Omental fat pad (tissue), 4 donors: ENCODE measurements around the gene CUX1. TPM values are rescaled to one million over a fixed set of nuclear protein-coding genes. Genes with fewer than 3 reads are reported as not detected.

ENCODE experiments used
- ATAC-seq: fragments of 150-250 bp; one replicate; pipeline ENCODE4 v1.9.1; 2016; ENCODE audit warnings: mild to moderate bottlenecking, moderate library complexity; ENCODE audit not compliant: low FRiP score
- DNase-seq: peaks from one replicate; pipeline ENCODE4 v3.0.0-alpha.2; 2019; ENCODE audit warnings: low spot score
- CTCF ChIP-seq, 3 donors: fragments of 450-650 bp; IDR thresholded peaks; one replicate each; pipeline ENCODE4 v1.5.1; 2016 to 2017; ENCODE audit warnings: antibody characterized with exemption in 3 of 3, mild to moderate bottlenecking in 3 of 3, moderate library complexity in 2 of 3
- total RNA-seq, 4 donors: library from RNA; depleted of rRNA; stranded (reverse); fragments of >200 nt; gene quantifications; one replicate each; pipeline ENCODE4 v1.1.0, GENCODE V29; 2016

CUX1 gene
- total RNA-seq, 4 donors from 2014 or later, result 67.6 to 141 (median 75.7) TPM

GRCh38 chr7:101963693-101964092, 146.3 kb downstream of the CUX1 start:
- no peak for TF ChIP-seq CTCF (IDR thresholded peaks at IDR 0.05)
- no peak for ATAC-seq
- DNase-seq, result no peak

DNA sequence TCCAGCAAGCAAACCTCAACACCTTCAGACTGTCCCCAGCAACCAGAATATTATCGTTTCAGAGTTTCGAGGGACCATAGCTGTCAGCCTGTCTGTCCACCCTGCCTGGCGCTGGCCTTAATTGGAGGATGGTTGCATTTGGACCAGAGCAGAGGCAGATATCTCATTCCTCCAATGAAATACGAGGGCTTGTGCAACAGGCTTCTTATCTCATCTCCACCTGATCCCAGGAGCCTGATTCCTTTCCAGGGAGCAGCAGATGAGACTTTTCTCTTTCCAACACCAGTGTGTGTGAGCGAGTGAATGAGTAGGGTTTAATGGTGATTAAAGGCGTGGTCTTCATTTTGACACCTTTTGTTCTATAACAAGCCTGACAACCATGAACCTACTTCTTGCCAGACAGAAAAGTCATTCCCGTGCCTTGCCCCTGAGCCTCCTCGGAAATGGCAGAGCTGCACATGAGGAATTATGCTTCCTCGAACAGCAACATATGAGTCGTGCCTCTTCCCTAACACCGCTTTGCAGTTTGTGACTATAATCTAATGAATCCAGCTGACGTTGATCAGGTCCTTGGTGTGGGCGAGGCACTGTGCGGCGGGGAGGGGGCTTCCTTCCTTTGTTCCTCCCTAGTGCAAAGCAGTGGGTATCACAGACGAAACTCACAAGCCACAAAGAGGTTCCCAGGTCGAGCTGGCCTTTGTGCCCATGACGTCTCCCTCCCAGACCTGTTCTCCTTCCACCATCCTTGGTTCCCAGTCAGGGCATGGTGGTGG, 147.4 kb downstream of the CUX1 start:
- ATAC-seq (no peak), DNase-seq (no peak)
- no peak for TF ChIP-seq CTCF (IDR thresholded peaks at IDR 0.05)

- no peak for TF ChIP-seq CTCF (IDR thresholded peaks at IDR 0.05)
- ATAC-seq (no peak), DNase-seq (no peak)
Measured at GRCh38 chr7:101968720-101969466, 151.5 kb downstream of the CUX1 start.

DNA sequence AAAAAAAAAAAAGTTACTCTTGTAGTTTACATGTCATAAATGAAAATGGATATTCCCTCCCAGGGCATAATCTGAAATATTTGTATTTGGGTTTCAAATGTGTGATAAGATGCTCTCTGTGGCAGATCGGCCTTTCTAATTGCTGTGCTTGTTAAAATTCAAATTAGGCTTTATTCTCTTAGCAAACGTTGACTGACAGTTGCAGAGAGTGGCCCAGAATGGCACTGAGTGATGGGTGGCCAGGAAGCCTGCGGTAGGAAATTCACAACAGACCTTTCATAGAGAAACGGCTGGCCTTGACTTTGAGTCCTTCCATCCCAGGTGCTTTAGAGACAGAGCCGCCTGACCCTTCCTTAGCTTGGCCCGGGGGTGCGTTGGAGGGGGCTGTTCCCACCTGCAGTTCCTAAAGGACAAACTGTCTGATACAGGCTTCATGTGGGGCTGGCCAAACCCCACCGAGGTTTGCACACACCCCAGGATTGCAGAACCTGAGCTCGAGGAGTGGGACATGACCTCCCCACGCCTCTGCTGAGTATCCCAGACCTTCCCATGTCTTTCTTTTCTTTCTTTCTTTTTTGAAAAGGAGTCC, 152.7 kb downstream of the CUX1 start:
- ATAC-seq (no peak), DNase-seq (no peak)
- no peak for TF ChIP-seq CTCF (IDR thresholded peaks at IDR 0.05)

DNA sequence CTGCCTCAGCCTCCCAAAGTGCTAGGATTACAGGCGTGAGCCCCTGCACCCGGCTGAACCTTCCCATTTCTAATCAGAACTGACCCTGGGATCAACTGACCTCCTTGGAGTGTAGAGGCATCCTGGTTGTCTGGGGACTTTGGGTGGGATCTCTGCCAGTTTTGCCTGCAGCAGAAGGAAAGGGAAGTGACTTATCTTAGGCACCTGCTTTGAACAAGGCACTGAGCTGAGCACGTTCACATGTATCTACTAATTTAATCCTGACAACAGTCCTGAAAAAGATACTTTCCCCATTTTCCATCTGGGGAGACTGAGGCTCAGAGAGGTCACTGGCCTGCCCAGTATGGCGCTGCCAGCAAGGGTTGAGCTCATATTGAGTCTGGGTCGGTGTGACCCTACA, 153.4 kb downstream of the CUX1 start:
- DNase-seq, result no peak
- TF ChIP-seq CTCF (IDR thresholded peaks at IDR 0.05), result no peak
- ATAC-seq, result no peak

DNA sequence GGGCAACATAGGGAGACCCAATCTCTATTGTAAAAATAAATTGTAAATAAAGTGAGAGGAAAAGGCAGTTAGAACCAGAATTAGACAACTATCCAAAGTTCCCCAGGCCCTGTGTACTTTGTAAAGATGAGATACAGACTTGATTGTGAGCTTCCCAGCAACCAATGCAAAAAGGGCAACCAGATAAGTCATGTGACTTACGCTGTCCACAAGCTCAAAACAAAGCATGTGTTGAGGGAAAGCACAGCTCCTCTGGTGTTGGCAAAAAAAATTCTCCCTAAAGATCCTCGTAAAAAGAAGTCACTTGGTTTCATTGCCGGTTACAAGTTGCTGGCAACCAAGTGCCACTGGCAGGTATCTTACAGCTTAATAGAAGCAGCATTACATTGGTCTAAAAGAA, 154.0 kb downstream of the CUX1 start:
- DNase-seq (no peak), ATAC-seq (no peak)
- no peak for TF ChIP-seq CTCF (IDR thresholded peaks at IDR 0.05)
